ENCODE measurements around the gene SLC25A1. TPM values are rescaled to one million over a fixed set of nuclear protein-coding genes. Genes with fewer than 3 reads are reported as not detected.

SLC25A1 gene
- total and polyA plus RNA-seq, 2 of the 8 experiments (the other 6 are each of a cell fraction or from before 2014, with no cell fraction given), result 110 to 148 TPM

- TF ChIP-seq, protein P1, sequence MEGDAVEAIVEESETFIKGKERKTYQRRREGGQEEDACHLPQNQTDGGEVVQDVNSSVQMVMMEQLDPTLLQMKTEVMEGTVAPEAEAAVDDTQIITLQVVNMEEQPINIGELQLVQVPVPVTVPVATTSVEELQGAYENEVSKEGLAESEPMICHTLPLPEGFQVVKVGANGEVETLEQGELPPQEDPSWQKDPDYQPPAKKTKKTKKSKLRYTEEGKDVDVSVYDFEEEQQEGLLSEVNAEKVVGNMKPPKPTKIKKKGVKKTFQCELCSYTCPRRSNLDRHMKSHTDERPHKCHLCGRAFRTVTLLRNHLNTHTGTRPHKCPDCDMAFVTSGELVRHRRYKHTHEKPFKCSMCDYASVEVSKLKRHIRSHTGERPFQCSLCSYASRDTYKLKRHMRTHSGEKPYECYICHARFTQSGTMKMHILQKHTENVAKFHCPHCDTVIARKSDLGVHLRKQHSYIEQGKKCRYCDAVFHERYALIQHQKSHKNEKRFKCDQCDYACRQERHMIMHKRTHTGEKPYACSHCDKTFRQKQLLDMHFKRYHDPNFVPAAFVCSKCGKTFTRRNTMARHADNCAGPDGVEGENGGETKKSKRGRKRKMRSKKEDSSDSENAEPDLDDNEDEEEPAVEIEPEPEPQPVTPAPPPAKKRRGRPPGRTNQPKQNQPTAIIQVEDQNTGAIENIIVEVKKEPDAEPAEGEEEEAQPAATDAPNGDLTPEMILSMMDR (IDR thresholded peaks at IDR 0.05; ENCODE audit: control extremely low read depth in 1 of 3, insufficient read depth in 1 of 3, low read depth in 1 of 3, low read length in 3 of 3), result no peak
- no peak for TF ChIP-seq CBX5 (IDR thresholded peaks at IDR 0.05; ENCODE audit: low read depth, low read length)
- no peak for TF ChIP-seq MAFK (IDR thresholded peaks at IDR 0.05; ENCODE audit: low read depth, low read length)
- no peak for TF ChIP-seq TCF12 (IDR thresholded peaks at IDR 0.05; ENCODE audit: low read depth, low read length)
Observed at GRCh38 chr22:19210188-19210587, 31.7 kb upstream of the SLC25A1 start (continued).

Measured in H1 (cell line).